Measurements from ENCODE around the gene ANKRD30A.
"Not testable (repeated sequence)": the region's sequence is repeated elsewhere in the genome, so short reads cannot be mapped to it uniquely, and the experiment has no call there.

ANKRD30A gene

DNA sequence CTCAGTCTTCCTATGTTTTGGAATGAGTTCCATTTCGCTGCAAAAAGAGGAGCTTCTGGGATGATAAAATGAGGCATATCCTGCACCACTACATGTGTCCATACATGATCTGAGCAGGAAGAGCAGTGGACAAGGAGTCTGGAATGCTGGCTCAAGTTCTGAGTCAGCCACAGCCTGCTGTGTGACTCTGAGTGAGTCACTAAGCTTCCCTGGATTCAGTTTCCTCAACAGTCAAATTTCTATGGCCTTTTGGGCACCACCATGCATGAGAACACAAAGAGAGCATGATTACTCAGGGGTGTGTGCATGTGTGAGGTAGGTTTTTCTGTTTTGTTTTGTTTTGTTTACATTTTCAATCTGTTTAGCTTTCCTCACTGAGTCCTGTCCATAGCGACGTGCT lies 254.6 kb downstream of the ANKRD30A start:
- Histone ChIP-seq H3K4me2 (no peak overlapping the region), H3K4me1 (ENCODE audit: low read depth, poor library complexity, severe bottlenecking) (no peaks in the 10 kb centered on the region), H2AFZ (ENCODE audit: low read depth) (no peak overlapping the region), H3K27me3 (ENCODE audit: insufficient read depth, low read depth) (no peaks in the 10 kb centered on the region), H3K27ac (no peak overlapping the region), H3K79me2 (ENCODE audit: insufficient read depth, low read depth) (no peaks in the 10 kb centered on the region), H3K4me3 (IDR thresholded peaks at IDR 0.05; ENCODE audit: insufficient read depth, low read depth, low read length) (no peak overlapping the region), H3K9ac (no peak overlapping the region), H4K20me1 (ENCODE audit: insufficient read depth) (no peaks in the 10 kb centered on the region), H3K36me3 (ENCODE audit: insufficient read depth) (no peaks in the 10 kb centered on the region)
- TF ChIP-seq, protein P1, sequence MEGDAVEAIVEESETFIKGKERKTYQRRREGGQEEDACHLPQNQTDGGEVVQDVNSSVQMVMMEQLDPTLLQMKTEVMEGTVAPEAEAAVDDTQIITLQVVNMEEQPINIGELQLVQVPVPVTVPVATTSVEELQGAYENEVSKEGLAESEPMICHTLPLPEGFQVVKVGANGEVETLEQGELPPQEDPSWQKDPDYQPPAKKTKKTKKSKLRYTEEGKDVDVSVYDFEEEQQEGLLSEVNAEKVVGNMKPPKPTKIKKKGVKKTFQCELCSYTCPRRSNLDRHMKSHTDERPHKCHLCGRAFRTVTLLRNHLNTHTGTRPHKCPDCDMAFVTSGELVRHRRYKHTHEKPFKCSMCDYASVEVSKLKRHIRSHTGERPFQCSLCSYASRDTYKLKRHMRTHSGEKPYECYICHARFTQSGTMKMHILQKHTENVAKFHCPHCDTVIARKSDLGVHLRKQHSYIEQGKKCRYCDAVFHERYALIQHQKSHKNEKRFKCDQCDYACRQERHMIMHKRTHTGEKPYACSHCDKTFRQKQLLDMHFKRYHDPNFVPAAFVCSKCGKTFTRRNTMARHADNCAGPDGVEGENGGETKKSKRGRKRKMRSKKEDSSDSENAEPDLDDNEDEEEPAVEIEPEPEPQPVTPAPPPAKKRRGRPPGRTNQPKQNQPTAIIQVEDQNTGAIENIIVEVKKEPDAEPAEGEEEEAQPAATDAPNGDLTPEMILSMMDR (conservative IDR thresholded peaks at IDR 0.05; ENCODE audit: low read depth, low read length), result no peak

DNA sequence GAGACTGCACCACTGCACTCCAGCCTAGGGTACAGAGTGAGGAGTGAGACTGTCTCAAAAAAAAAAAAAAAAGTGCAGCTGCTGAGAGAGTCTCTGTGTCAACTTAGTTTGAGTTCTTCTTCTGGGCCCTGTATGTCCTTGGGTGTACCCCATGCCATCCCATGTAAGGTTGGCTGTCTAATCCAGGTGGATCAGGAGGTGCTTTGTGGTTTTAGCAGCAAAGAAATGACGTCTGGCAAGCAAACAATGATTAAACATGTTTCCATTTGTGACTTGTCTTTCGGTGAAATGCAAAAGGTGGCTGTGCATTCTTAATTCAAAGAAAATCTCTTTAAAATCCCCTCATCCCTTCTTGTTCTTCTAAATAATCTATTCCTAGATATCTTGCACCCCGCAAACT lies 255.9 kb downstream of the ANKRD30A start:
- no peaks in the 10 kb centered on the region for H3K79me2 ChIP-seq (ENCODE audit: insufficient read depth, low read depth)
- no peak overlapping the region for H2AFZ ChIP-seq (ENCODE audit: low read depth)
- H4K20me1 ChIP-seq (ENCODE audit: insufficient read depth), result no peaks in the 10 kb centered on the region
- no peak overlapping the region for H3K4me2 ChIP-seq
- no peak overlapping the region for H3K9ac ChIP-seq
- H3K4me3 ChIP-seq (IDR thresholded peaks at IDR 0.05; ENCODE audit: insufficient read depth, low read depth, low read length), result no peak overlapping the region
- no peaks in the 10 kb centered on the region for H3K27me3 ChIP-seq (ENCODE audit: insufficient read depth, low read depth)
- H3K36me3 ChIP-seq (ENCODE audit: insufficient read depth), result no peaks in the 10 kb centered on the region
- no peak overlapping the region for H3K27ac ChIP-seq
- H3K4me1 ChIP-seq (ENCODE audit: low read depth, poor library complexity, severe bottlenecking), result no peaks in the 10 kb centered on the region
- TF ChIP-seq, protein P1 (conservative IDR thresholded peaks at IDR 0.05; ENCODE audit: low read depth, low read length), result no peak

DNA sequence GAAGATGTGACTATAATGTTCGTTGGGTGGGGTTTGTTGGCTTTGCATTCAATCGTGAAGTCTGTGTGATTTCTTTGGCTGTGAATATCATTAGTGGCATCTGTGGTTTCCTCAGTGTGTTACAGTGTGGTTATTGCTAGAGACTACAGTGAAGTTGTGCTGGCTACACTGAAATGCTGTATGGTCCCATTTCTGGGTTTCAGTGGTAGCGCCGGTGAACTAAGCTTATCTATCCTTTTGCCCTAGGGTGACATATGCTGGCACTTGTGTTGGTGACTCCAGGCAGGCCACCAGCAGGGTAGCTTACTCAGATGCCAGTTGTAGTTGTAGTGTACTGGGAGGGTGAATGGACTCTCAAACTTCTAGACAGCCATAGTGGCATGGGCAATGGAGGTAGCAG lies 259.5 kb downstream of the ANKRD30A start:
- Histone ChIP-seq H3K4me2 (no peak overlapping the region), H4K20me1 (ENCODE audit: insufficient read depth) (no peaks in the 10 kb centered on the region), H3K4me1 (ENCODE audit: low read depth, poor library complexity, severe bottlenecking) (no peaks in the 10 kb centered on the region), H3K9ac (no peak overlapping the region), H3K4me3 (IDR thresholded peaks at IDR 0.05; ENCODE audit: insufficient read depth, low read depth, low read length) (no peak overlapping the region), H2AFZ (ENCODE audit: low read depth) (no peak overlapping the region), H3K79me2 (ENCODE audit: insufficient read depth, low read depth) (no peaks in the 10 kb centered on the region), H3K36me3 (ENCODE audit: insufficient read depth) (no peaks in the 10 kb centered on the region), H3K27me3 (ENCODE audit: insufficient read depth, low read depth) (no peaks in the 10 kb centered on the region), H3K27ac (no peak overlapping the region)
- TF ChIP-seq, protein P1 (conservative IDR thresholded peaks at IDR 0.05; ENCODE audit: low read depth, low read length), result no peak

DNA sequence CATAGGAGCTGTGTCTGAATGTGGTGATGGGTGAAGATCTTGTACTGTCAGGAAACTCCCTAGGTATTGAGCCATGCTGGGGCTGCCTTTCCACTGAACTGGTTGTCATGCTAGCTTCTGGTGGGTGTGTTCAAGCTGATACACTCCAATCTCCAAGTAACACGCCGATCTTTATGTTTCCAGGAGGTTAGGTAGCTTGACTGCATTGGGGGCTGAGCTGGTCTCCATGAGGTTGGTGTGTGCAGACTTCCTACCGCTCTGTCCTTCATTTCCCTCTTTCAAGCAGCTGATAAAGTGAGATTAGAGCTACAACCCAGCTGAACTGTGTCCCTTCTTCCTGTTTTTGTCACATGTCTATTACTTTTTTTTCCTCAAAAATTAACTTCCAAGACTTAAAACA lies 265.5 kb downstream of the ANKRD30A start:
- Histone ChIP-seq H3K27ac (no peak overlapping the region), H4K20me1 (ENCODE audit: insufficient read depth) (no peaks in the 10 kb centered on the region), H3K27me3 (ENCODE audit: insufficient read depth, low read depth) (no peaks in the 10 kb centered on the region), H3K36me3 (ENCODE audit: insufficient read depth) (no peaks in the 10 kb centered on the region), H3K4me3 (IDR thresholded peaks at IDR 0.05; ENCODE audit: insufficient read depth, low read depth, low read length) (no peak overlapping the region), H2AFZ (ENCODE audit: low read depth) (no peak overlapping the region), H3K79me2 (ENCODE audit: insufficient read depth, low read depth) (no peaks in the 10 kb centered on the region), H3K4me2 (no peak overlapping the region), H3K4me1 (ENCODE audit: low read depth, poor library complexity, severe bottlenecking) (no peaks in the 10 kb centered on the region), H3K9ac (no peak overlapping the region)
- TF ChIP-seq, protein P1 (conservative IDR thresholded peaks at IDR 0.05; ENCODE audit: low read depth, low read length), result no peak

DNA sequence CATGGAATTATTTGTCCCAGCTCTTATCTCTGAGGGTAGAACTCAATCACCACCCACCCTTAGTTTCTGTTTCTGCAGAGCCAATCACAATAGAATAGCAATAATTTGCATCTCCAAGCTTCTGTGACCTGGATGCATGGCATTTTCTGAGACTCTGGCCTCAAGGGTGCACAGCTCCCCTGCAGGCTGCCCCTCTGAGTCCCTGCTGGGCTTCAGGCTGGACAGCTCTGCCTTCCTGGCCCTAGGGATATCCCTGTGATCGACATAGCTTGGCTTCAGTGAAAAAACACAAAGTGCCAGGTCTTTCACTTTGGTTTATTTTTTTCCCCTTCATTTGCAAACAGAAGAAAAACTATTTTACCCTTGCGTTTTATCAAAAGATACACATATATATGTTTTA lies 275.4 kb downstream of the ANKRD30A start:
- not testable (repeated sequence) for H3K36me3 ChIP-seq (ENCODE audit: insufficient read depth); H3K4me3 ChIP-seq (IDR thresholded peaks at IDR 0.05; ENCODE audit: insufficient read depth, low read depth, low read length); H3K4me2 ChIP-seq; H3K4me1 ChIP-seq (ENCODE audit: low read depth, poor library complexity, severe bottlenecking); H4K20me1 ChIP-seq (ENCODE audit: insufficient read depth); H2AFZ ChIP-seq (ENCODE audit: low read depth); H3K9ac ChIP-seq; H3K27me3 ChIP-seq (ENCODE audit: insufficient read depth, low read depth); H3K79me2 ChIP-seq (ENCODE audit: insufficient read depth, low read depth); H3K27ac ChIP-seq

All from KMS-11 (cell line).